HG03442 (cell line): ENCODE data around the gene TMEM40.
"Not testable (repeated sequence)": the region's sequence is repeated elsewhere in the genome, so short reads cannot be mapped to it uniquely, and the experiment has no call there.

Source experiments
- ATAC-seq: cut with Tn5 transposase; IDR thresholded peaks from one replicate; pipeline ENCODE4 v1.9.1; 2021; ENCODE audit warnings: mild to moderate bottlenecking, moderate library complexity; ENCODE audit not compliant: unreplicated experiment

TMEM40 gene

DNA sequence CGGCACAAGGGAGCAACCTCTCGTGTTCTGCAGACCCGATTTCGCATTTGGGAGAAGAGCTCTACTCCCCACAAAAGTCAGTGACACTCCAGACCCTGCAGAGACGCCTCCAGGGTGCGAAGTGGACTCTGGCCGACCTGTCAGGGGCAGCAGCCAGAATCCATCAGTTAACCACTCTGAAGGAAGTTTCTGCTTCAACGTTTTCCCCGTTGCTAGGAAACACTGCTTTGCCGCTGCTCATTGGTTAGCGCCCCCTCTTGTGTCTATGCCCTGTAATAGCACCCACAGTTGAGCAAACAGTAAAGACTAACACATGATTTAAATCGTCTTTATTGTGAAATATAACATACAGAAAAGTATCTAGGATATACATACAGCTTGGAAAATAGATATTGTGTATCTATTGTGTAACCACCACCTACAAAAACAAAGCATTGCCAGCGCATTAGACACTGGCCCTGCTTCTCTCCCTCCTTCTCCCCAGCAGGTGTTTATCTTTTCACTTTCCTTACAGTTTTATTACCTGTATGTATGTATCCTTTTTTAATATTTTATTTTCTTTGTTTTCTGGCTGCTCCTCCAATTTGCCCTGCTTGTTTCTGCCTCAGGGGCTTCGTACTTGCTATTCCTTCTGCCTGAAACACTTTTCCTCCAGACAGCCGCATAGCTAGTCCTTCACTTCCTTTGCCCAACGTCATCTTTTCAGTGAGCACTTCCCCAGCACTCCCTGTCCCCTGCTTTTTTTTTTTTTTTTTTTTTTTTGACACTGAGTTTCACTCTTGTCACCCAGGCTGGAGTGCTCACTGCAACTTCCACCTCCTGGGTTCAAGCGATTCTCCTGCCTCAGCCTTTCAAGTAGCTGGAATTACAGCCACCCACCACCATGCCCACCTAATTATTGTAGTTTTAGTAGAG lies 38.8 kb downstream of the TMEM40 start:
- ATAC-seq: peak; percentile 83

DNA sequence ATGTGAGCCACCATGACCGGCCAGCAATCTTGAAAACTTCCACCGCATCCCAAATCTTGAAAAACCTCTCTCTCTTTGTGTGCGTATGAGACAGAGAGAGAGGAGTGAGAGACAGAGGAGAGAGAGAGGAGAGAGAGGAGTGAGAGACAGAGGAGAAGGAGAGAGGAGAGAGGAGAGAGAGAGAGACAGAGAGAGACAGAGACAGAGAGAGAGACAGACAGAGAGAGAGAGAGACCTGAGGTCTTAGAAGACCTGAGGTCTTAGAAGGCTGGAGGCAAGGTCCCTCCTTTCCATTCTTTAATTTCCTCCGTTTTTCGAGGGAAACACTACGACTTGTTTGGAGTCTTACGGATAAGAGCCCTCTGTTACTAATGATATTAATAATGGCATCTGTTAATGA lies 39.5 kb downstream of the TMEM40 start:
- ATAC-seq: no peak

DNA sequence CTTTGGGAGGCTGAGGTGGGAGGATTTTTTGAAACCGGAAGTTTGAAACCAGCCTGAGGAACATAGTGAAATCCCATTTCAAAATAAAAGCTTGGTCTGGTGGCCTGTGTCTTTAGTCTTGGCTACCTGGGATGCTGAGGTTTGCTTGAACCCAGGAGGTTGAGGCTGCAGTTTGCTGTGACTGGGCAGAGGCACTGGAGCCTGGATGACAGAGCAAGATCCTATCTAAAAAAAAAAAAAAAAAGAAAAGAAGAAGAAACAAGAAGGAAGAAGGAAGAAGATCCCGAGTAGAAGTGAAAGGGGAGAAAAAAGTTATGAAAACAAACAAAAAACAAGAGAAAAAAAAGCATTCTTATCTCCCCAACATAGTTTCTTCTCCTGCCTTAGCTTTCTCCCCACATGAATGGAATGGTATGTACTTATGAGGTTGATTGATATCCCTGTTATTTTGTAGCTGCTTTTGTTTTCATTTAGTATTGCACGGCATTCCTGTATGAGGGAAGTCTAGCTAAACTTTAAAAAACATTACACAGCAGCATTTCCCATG lies 42.4 kb downstream of the TMEM40 start:
- no peak for ATAC-seq

DNA sequence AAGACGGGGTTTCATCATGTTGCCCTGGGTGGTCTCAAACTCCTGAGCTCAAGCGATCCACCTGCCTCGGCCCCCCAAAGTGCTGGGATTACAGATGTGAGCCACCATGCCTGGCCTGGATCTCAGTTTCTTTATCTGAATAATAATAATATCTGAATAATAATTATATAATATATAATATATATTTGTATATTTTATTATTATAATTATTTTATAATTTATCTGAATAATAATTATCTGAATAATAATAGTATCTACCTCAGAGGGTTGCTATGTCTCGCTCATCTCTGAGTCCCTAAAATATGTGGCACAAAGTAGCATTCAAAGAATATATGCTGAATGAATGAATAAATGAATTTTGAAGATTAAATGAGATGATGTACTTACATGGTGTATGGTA lies 44.8 kb downstream of the TMEM40 start:
- no peak for ATAC-seq

DNA sequence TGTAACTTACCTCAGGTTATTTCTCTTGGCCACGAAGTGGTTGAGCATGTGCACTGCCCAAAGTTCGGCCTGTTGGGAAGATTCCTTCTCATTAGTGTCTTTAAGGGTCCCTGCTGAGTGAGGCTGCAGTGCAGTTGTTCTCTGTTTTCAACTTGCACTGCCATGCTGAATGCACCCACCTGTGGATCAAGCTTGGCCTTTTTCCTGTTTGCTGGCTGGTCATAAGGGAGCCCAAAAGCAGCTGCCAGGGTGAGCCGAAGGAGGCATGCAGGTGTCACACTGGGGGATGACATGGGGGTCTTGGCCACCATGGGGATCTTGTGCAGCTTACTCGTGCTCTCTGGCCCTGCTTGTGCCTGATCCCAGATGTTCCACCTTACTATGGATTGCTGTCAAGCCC lies 49.0 kb downstream of the TMEM40 start:
- ATAC-seq: no peak

DNA sequence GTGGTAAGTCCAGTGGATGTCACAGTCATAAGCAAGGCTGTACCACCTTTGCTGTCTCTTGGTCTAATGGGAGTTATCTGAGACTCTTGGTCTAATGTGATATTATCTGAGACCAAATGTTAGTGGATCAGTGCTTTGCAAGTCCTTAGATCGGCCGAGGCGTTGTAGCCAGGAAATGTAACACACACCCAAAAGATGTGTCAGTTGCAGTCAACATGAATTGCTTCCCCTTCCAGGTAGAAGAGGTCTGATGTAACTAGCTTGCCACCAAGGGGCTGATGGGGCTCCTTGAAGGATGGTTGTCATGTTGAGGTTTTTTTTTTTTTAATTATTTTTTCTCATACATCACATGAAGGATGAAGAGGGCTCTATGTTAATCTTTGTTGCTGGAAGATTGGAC lies 49.7 kb downstream of the TMEM40 start:
- no peak for ATAC-seq

DNA sequence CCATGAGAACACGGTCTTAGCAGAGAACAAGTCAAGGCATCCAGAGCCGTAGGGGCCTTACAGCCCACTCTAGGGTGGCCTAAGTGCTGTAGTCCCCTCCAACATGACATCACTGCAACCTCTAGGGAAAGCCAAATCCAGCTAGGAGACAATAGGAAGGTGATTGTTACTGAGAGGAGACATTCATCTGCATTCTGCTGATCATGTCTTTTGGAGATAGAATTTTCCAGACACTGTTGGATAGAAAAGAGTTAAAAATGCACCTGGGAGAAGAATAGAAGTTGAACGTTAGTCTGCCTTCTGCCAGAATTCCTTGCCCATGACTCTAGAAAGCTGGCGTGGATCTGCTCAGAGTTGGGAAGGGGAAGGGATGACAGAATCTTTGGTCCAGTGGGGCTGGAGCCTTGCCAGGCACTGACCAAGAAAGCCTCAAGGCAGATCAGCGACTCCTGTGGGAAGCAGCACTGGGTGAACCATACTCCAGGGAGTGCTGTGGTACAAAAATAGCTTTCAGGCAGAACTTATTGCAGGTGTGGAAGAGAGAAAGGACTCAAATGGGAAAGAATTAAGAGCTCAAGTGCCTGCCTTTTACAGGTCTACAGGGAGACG lies 50.4 kb downstream of the TMEM40 start:
- no peak for ATAC-seq

DNA sequence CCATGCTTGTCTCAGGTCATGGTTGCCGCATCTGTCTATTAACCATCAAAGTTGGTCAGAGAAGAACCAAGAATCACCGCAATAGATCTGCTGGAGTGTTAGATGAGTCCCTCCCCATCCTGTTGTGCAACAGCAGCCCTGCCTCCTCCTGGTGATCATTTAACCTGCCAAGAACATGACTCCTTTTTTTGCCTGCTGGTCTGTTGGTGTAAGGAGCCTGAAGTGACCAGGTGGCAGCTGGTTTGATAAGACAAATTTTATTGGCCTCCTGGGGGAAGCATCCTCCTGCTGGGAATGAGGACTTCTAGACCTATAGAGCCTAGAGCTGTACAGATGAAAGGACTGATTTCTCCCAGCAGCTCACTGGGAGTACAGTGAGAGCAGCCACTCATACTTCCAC lies 51.6 kb downstream of the TMEM40 start:
- ATAC-seq: no peak

DNA sequence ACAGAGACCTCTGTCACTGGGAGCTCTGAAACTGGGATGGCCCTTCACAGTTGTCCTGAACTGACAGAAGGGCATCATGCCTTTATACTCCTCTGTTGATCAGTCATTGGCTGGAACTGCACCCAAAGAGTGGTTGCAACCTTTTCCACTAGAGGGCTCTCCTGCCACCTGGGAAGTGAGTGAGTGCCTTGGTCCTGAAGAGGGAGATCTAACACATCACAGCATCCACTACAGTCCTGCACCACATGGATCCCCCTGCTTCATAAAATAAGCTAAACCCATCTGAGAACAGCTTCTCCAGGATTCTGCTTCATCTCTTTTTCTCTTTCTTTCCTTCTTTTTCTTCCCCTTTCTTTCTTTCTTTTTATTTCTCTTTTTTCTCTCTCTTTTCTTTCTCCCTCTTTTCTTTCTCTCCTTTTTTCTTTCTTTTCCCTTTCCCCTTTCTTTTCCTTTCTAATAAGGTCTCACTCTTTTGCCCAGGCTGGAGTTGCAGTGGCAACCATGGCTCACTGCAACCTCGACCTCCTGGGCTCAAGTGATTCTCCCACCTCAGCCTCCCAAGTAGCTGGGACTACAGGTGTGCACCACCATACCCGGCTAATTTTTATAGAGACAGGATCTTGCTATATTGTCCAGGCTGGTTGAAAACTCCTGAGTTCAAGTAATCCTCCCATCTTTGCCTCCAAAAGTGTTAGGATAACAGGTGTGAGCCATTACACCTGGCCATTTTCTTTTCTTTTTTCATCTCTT lies 52.4 kb downstream of the TMEM40 start:
- ATAC-seq: peak; percentile 91

DNA sequence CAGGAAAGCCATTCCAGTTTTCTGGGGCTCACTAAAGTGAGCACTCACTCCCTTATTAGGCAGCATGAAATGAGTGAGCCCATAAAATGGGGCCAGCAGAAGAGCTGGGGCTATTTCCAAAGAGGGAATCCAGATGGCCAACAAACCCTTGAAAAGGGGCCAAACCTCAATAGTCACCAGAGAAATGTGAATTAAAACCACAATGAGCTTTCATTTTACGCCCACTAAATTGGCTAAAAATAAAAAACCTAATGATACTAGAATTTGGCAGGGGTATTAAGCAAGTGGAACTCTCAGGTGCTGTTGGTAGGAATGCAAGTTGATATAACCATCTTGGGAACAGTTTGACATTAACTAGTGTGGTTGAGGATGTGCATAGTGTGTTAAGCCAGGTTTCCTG lies 53.1 kb downstream of the TMEM40 start:
- no peak for ATAC-seq

DNA sequence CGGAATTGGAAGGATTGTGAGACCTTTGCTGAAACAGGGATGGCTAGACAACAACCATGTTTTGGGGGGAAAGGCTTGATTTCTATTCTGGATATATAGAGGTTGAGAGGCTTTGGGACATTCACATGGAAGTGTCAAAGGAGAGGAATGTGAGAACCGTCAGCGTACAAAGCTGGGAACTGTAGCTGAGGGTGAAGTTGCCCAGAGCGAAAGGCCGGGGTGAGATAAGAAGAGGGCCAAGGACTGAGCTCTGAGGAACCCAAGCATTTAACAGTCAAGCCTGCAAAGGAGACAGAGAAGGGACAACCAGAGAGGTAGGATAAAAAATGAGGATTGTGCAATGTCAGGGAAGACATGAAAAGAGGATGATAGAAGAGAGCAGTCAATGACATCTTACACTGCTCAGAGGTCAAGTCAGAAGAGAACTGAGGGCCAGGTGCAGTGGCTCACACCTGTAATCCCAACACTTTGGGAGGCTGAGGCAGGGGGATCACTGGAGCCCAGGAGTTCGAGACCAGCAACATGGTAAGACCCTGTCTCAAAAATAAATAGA lies 53.6 kb downstream of the TMEM40 start:
- no peak for ATAC-seq

DNA sequence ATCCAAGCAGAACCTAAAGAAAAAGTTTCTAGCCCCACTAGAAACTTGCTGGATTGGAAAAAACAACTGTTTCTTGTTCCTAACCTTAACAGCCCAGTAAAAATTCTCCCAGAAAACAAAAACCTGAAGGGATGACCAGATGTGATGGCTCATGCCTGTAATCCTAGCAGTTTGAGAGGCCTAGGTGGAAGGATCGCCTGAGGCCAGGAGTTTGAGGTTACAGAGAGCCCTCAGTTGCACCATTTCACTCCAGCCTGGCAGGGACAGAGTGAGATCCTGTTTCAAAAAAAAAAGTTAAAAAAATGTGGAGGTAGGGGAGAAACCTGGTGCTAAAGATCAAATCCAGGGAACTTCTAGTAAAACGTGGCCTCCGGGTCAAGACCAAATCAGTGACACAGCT lies 56.6 kb downstream of the TMEM40 start:
- ATAC-seq: no peak

DNA sequence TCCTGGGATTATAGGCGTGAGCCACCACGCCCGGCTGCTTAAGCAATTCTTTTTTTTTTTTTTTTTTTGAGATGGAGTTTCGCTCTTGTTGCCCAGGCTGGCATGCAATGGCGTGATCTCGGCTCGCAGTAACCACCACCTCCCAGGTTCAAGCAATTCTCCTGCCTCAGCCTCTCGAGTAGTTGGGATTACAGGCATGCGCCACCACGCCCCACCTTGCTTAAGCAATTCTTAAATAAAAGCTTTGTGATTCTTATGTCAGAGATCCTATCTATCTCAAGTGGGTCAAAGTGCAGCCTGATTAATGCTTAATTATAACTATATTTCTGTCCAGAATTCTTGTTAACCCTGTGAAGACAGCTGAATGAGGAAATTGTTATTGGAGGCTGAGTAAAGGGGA lies 57.5 kb downstream of the TMEM40 start:
- not testable (repeated sequence) for ATAC-seq

DNA sequence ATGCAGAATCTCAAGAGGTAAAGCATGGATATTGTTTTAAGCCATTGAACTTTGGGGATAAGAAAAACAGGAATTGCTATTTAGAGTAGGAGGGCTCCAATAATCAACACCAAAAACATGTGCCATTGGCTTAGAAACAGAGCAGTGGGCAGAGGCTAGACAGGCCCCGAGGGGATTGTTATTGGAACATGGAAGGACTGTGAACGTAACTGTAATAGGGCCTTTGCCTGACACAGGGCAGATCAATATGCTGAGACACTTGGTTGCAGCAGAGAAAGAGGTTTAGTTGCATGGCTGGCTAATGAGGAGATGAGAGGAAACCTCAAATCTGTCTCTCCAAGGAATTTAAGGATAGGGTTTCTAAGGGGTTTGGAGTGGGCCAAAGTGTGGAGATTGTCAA lies 58.3 kb downstream of the TMEM40 start:
- ATAC-seq: no peak

DNA sequence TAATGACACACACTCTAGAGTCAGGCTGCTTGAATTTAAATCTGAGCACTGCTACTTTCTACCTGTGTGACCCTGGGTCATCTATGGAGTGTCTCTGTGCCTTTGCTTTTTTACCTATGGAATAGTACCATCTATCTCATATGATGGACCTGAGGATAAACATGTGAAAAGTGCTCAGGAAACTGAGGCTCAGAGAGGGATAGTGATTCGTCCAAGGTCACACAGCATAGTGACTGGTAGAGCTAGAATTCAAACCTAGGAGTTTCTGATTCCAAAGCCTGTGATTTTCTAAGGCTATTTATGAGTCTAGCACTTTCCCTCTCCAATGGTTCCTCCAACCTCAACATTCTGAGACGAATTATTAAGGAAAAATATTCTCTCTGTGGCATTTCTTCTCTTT lies 63.1 kb downstream of the TMEM40 start:
- ATAC-seq: no peak

DNA sequence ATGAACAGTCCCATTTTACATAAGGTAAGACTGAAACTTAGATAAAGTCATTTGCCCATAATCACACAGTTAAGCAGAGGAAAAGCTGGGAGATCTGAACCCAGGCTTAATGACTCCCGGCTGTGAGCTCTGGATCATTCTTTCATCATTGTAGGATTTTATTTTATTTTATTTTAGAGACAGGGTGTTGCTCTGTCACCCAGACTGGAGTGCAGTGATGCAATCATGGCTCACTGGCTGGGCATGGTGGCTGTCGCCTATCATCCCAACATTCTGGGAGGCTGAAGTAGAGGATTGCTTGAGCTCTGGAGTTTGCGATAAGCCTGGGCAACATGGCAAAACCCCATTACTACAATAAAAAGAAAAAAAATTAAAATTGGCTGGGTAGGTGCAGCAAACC lies 63.9 kb downstream of the TMEM40 start:
- ATAC-seq: no peak

DNA sequence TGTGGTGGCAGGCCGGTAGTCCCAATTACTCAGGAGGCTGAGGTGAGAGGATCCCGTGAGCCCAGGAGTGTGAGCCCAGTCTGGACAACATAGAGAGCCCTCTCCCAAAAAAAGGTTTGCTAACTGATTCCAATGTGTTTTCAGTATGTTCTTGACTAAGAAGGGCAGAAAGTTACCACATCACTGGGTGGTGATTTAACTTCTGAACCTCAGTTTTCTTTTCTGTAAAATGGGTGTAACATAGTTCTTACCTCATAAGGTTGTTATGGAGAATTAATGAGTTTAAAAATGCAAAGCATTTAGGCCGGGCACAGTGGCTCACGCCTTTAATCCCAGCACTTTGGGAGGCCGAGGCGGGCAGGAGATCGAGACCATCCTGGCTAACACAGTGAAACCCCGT lies 66.6 kb downstream of the TMEM40 start:
- no peak for ATAC-seq

DNA sequence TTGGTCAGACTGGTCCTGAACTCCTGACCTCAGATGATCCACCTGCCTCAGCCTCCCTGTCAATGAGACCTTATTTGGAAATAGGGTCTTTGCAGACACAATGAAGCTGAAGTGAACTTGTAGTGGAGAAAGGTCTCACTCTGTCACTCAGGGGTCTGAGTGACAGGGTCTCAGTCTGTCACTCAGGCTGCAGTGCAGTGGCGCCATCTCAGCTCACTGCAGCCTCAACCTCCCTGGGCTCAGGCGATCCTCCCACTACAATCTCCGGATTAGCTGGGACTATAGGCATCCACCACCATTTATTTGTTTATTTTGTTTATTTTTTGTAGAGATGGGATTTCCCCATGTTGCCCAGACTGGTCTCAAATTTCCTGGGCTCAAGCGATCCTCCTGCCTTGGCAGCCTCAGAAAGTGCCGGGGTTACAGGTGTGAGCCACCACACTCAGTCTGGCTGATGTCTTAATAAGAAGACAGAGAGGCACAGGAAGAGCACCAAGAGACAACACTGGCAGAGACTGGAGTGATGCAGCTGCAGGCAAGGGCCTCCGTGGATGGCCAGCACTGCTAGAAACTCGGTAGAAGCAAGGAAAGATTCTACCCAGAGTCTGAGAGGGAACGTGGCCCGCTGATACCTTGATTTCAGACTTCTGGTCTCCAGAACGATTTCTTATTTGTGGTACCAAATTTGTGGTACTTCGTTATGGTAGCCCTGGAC lies 68.9 kb downstream of the TMEM40 start:
- no peak for ATAC-seq

DNA sequence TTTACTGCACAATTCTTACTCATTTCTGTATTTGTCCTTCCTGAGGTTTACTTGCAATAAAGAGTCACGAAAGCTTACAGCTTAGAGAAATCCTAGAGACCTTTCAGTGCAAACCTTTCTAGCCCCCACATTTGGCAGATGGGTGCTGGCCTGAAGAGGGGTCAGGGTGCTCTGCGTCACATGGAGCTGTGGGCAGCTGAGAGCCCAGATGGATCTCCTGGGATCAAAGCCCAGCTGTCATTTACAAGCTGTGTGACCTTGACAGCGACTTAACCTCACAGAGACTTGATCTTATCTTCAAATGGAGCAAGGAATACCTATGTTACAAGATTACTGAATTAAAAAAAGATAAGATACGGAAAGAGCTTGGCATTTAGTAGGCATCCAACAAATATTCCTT lies 71.1 kb downstream of the TMEM40 start:
- ATAC-seq: no peak

DNA sequence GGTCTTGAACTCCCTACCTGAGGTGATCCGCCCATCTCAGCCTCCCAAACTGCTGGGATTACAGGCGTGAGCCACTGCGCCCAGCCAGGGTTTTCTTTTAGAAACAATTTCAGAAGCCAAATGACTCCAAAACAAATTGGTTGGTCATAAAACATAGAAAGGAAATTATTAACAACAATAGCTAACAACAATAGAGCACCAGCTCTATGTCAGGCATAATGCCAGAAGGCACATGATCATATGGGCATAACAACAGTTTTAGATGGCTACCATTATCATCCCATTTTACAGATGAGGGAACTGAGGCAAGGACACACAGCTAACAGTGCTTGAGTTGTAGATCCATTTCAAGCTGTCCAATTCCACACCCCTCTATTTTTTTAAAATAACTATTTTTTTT lies 73.0 kb downstream of the TMEM40 start:
- ATAC-seq: no peak
